ENCODE data around the gene CELF6. TPM values are rescaled to one million over a fixed set of nuclear protein-coding genes. Genes with fewer than 3 reads are reported as not detected.
"Not testable (repeated sequence)": the region's sequence is repeated elsewhere in the genome, so short reads cannot be mapped to it uniquely, and the experiment has no call there.

The CELF6 gene
- total RNA-seq, 1 experiment from 2014 or later, result not detected

GRCh38 chr15:72276326-72276700 is 43.6 kb downstream of the CELF6 start:
- TF ChIP-seq EZH2 (IDR thresholded peaks at IDR 0.05; ENCODE audit: low read depth), result no peak
- TF ChIP-seq CTCF (conservative IDR thresholded peaks at IDR 0.05), result no peak
- no peak overlapping the region for H3K4me3 ChIP-seq
- H3K9me2 ChIP-seq (ENCODE audit: insufficient read depth), result no peaks in the 10 kb centered on the region; the same call in 1 of the 2 replicates
- H3K4me2 ChIP-seq, result no peak overlapping the region
- no peak for DNase-seq
- H4K20me1 ChIP-seq (ENCODE audit: insufficient read depth), result no peaks in the 10 kb centered on the region
- no peak overlapping the region for H2AFZ ChIP-seq
- H3K36me3 ChIP-seq (ENCODE audit: low read depth), result no peaks in the 10 kb centered on the region
- POLR2A ChIA-PET (ENCODE audit: unreplicated experiment), result no interaction called here
- no TSS peak for BruUV-seq (replicated peaks)
- intact Hi-C loops (cut with micrococcal nuclease; ENCODE audit: unreplicated experiment), result no loop called here
- no peaks in the 10 kb centered on the region for H3K9me3 ChIP-seq (ENCODE audit: insufficient read depth, low read depth)
- no peak overlapping the region for H3K27ac ChIP-seq
- H3K4me1 ChIP-seq (replicated peaks; ENCODE audit: insufficient read depth), result peaks cover 11% of the 10 kb centered on the region
- CTCF ChIA-PET, result no interaction called here
- peaks cover 9% of the 10 kb centered on the region for H3K79me2 ChIP-seq (ENCODE audit: low read depth)
- H3K27me3 ChIP-seq (ENCODE audit: insufficient read depth, low read depth), result no peaks in the 10 kb centered on the region
- no peaks in the 10 kb centered on the region; the same call in 1 of the 2 replicates for H3F3A ChIP-seq (ENCODE audit: insufficient read depth, low read depth)

GRCh38 chr15:72275635-72276325 is 44.2 kb downstream of the CELF6 start:
- H3K4me2 ChIP-seq; H2AFZ ChIP-seq; DNase-seq; intact Hi-C loops (cut with micrococcal nuclease; ENCODE audit: unreplicated experiment); H3K9me2 ChIP-seq (ENCODE audit: insufficient read depth); H3K27me3 ChIP-seq (ENCODE audit: insufficient read depth, low read depth); POLR2A ChIA-PET (ENCODE audit: unreplicated experiment); H3K36me3 ChIP-seq (ENCODE audit: low read depth); BruUV-seq (replicated peaks); H3K27ac ChIP-seq; H3K9me3 ChIP-seq (ENCODE audit: insufficient read depth, low read depth); H4K20me1 ChIP-seq (ENCODE audit: insufficient read depth); H3F3A ChIP-seq (ENCODE audit: insufficient read depth, low read depth); H3K4me3 ChIP-seq; CTCF ChIA-PET: not testable (repeated sequence)
- H3K79me2 ChIP-seq (ENCODE audit: low read depth), result peaks cover 14% of the 10 kb centered on the region
- H3K4me1 ChIP-seq (replicated peaks; ENCODE audit: insufficient read depth), result peaks cover 16% of the 10 kb centered on the region

- peak overlapping the region; percentile 51; the same call in 1 of the 2 replicates for H3K4me3 ChIP-seq
- TSS peak; percentile 88 for BruUV-seq (replicated peaks)
These were observed 47.0 kb downstream of the CELF6 start for GRCh38 chr15:72272997-72273352.

More at GRCh38 chr15:72272997-72273352, 47.0 kb downstream of the CELF6 start:
- TF ChIP-seq EZH2 (IDR thresholded peaks at IDR 0.05; ENCODE audit: low read depth), result no peak
- no peak; the same call in 1 of the 2 replicates for TF ChIP-seq CTCF (conservative IDR thresholded peaks at IDR 0.05)
- no peaks in the 10 kb centered on the region; the same call in 1 of the 2 replicates for H3K9me2 ChIP-seq (ENCODE audit: insufficient read depth)
- H3K27ac ChIP-seq, result no peak overlapping the region
- no peaks in the 10 kb centered on the region for H3K9me3 ChIP-seq (ENCODE audit: insufficient read depth, low read depth)
- POLR2A ChIA-PET (ENCODE audit: unreplicated experiment), result no interaction called here
- H4K20me1 ChIP-seq (ENCODE audit: insufficient read depth), result no peaks in the 10 kb centered on the region
- peak overlapping the region; percentile 76 for H3K4me2 ChIP-seq
- no peak for DNase-seq
- no peaks in the 10 kb centered on the region; the same call in 1 of the 2 replicates for H3F3A ChIP-seq (ENCODE audit: insufficient read depth, low read depth)
- H2AFZ ChIP-seq, result peak overlapping the region; percentile 90
- H3K4me1 ChIP-seq (replicated peaks; ENCODE audit: insufficient read depth), result peaks cover 18% of the 10 kb centered on the region
- CTCF ChIA-PET, result no interaction called here
- H3K27me3 ChIP-seq (ENCODE audit: insufficient read depth, low read depth), result no peaks in the 10 kb centered on the region
- H3K36me3 ChIP-seq (ENCODE audit: low read depth), result peaks cover 11% of the 10 kb centered on the region
- peaks cover 22% of the 10 kb centered on the region for H3K79me2 ChIP-seq (ENCODE audit: low read depth)
- intact Hi-C loops (cut with micrococcal nuclease; ENCODE audit: unreplicated experiment), result loop anchor here (2.0 to 5.0 kb wide), 2 partner anchors 41 to 74 kb away; partner anchors contain the start of gene PKM

All from PC-9 (cell line).